ENCODE measurements around the gene RPS18.

DNA sequence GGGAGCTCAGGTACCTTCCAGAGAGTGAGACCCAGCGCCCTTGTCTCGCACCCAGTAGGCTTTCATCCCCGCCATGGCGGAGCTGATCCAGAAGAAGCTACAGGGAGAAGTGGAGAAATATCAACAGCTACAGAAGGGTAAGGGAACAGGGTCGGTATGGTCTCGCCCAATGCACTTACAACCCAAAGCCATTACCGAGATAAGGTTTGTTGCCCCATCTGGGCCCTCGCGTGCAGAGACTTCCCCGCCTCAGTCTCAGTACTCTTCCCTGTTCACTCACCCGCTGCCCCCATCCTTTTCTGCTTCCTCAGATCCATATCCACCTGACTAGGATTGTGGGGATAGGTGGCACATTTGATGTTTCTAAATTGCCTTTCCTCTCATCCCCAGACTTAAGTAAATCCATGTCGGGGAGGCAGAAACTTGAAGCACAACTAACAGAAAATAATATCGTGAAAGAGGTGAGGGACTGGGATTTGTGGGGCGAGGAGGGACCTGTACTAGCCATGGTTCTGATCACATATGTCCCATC lies 18.0 kb downstream of the RPS18 start:
- TF ChIP-seq, protein P1, sequence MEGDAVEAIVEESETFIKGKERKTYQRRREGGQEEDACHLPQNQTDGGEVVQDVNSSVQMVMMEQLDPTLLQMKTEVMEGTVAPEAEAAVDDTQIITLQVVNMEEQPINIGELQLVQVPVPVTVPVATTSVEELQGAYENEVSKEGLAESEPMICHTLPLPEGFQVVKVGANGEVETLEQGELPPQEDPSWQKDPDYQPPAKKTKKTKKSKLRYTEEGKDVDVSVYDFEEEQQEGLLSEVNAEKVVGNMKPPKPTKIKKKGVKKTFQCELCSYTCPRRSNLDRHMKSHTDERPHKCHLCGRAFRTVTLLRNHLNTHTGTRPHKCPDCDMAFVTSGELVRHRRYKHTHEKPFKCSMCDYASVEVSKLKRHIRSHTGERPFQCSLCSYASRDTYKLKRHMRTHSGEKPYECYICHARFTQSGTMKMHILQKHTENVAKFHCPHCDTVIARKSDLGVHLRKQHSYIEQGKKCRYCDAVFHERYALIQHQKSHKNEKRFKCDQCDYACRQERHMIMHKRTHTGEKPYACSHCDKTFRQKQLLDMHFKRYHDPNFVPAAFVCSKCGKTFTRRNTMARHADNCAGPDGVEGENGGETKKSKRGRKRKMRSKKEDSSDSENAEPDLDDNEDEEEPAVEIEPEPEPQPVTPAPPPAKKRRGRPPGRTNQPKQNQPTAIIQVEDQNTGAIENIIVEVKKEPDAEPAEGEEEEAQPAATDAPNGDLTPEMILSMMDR (IDR thresholded peaks at IDR 0.05): no peak
- no peak for TF ChIP-seq POLR2A (IDR thresholded peaks at IDR 0.05)

Data from adrenal gland (tissue), 5 donors.